H1 (cell line): ENCODE measurements around the gene MAPK9. TPM values are rescaled to one million over a fixed set of nuclear protein-coding genes. Genes with fewer than 3 reads are reported as not detected.

Source experiments
- CTCF ChIA-PET: fragments of 300-600 bp; sonication (Branson Sonifier 250); formaldehyde crosslinking; loops from one replicate; lab custom pipeline; 2021; ENCODE audit not compliant: partially characterized antibody; lab: Charles Lee
- POLR2A ChIA-PET: fragments of 300-600 bp; sonication (Branson Sonifier 250); formaldehyde crosslinking; loops from one replicate; lab custom pipeline; 2021; ENCODE audit warnings: inconsistent platforms; ENCODE audit not compliant: partially characterized antibody; lab: Charles Lee
- DNase-seq, 2 experiments: peaks; one replicate each; pipeline versions ENCODE4 v3.0.0 to v3.0.0-alpha.2; 2010 to 2022; ENCODE audit warnings: low spot score in 2 of 2, low read depth in 1 of 2, mixed read lengths in 1 of 2
- FAIRE-seq: peaks from 2 replicates; lab custom pipeline; 2011; peaks lifted over from hg19 to GRCh38; lab: Jason Lieb, UNC
- H2AFZ ChIP-seq: 2 replicates; pipeline ENCODE4 v1.8.1; 2012; ENCODE audit warnings: low read length, inconsistent platforms
- H2AK5ac ChIP-seq: 2 replicates; pipeline ENCODE4 v1.6.1; 2013; ENCODE audit warnings: low read depth, low read length
- H2BK120ac ChIP-seq: replicated peaks from 2 replicates; pipeline ENCODE3; 2013; ENCODE audit warnings: low read depth, low read length, inconsistent platforms
- H2BK12ac ChIP-seq: 2 replicates; pipeline ENCODE4 v1.6.1; 2013; ENCODE audit warnings: low read depth, low read length
- H2BK15ac ChIP-seq: 2 replicates; pipeline ENCODE4 v1.6.1; 2013; ENCODE audit warnings: low read length
- H2BK20ac ChIP-seq: 2 replicates; pipeline ENCODE4 v1.6.1; 2013; ENCODE audit warnings: low read length
- H2BK5ac ChIP-seq: 2 replicates; pipeline ENCODE4 v1.6.1; 2013; ENCODE audit warnings: low read depth, low read length
- H3K14ac ChIP-seq: 2 replicates; pipeline ENCODE4 v1.6.1; 2013; ENCODE audit warnings: inconsistent platforms; ENCODE audit not compliant: insufficient read length
- H3K18ac ChIP-seq: 2 replicates; pipeline ENCODE4 v1.6.1; 2013; ENCODE audit warnings: low read length; ENCODE audit errors: extremely low read depth
- H3K23ac ChIP-seq: 2 replicates; pipeline ENCODE4 v1.6.1; 2013; ENCODE audit warnings: inconsistent platforms; ENCODE audit not compliant: insufficient read length
- H3K23me2 ChIP-seq: 2 replicates; pipeline ENCODE4 v1.6.1; 2013; ENCODE audit warnings: low read depth, low read length
- H3K27ac ChIP-seq: 2 replicates; pipeline ENCODE4 v1.6.1; 2011; ENCODE audit warnings: low read depth, low read length, inconsistent platforms
- H3K27me3 ChIP-seq, 4 experiments: replicated peaks in 1 of 4; 1 replicate in 1 of 4; 2 replicates in 3 of 4; pipeline versions ENCODE4 v1.6.1 to v1.8.1; 2011 to 2013; ENCODE audit warnings: low read length in 3 of 4, mild to moderate bottlenecking in 3 of 4, inconsistent platforms in 2 of 4, mixed read lengths in 2 of 4, moderate library complexity in 1 of 4; ENCODE audit not compliant: control insufficient read depth in 3 of 4, insufficient read depth in 3 of 4; ENCODE audit errors: extremely low read depth in 1 of 4
- H3K36me3 ChIP-seq, 4 experiments: 2 replicates each; pipeline versions ENCODE4 v1.6.1 to v1.8.1; 2011 to 2013; ENCODE audit warnings: mild to moderate bottlenecking in 4 of 4, low read length in 3 of 4, moderate library complexity in 2 of 4, control low read depth in 1 of 4, inconsistent platforms in 1 of 4; ENCODE audit not compliant: insufficient read depth in 4 of 4, control insufficient read depth in 2 of 4
- H3K4ac ChIP-seq: replicated peaks from 2 replicates; pipeline ENCODE3; 2013; ENCODE audit warnings: low read length, low read depth, mixed read lengths, inconsistent platforms; ENCODE audit not compliant: insufficient read length
- H3K4me1 ChIP-seq, 4 experiments: replicated peaks in 1 of 4; 1 replicate in 1 of 4; 2 replicates in 3 of 4; pipeline versions ENCODE4 v1.6.1 to v1.8.1; 2011 to 2013; ENCODE audit warnings: low read length in 3 of 4, inconsistent platforms in 2 of 4, mixed read lengths in 1 of 4; ENCODE audit not compliant: insufficient read depth in 4 of 4, control insufficient read depth in 3 of 4
- H3K4me2 ChIP-seq, 2 experiments: 2 replicates each; pipeline versions ENCODE4 v1.6.1 to v1.8.1; 2011 to 2013; ENCODE audit warnings: low read depth in 2 of 2, low read length in 2 of 2, control low read depth in 1 of 2, inconsistent platforms in 1 of 2, mild to moderate bottlenecking in 1 of 2; ENCODE audit not compliant: insufficient read depth in 1 of 2
- H3K4me3 ChIP-seq, 4 experiments: fragments of 200-600, 300-600 bp in 1 of 4; sonication (generic), shearing (Covaris generic), sonication (Bioruptor Twin) in 1 of 4; 2 replicates each; pipeline versions ENCODE4 v1.5.1 to v1.8.1; 2011 to 2016; ENCODE audit warnings: low read length in 4 of 4, low read depth in 3 of 4, control low read depth in 2 of 4, inconsistent platforms in 2 of 4, mild to moderate bottlenecking in 2 of 4, mixed read lengths in 1 of 4, moderate library complexity in 1 of 4; ENCODE audit not compliant: insufficient read depth in 2 of 4; ENCODE audit errors: extremely low read depth in 1 of 4
- H3K56ac ChIP-seq: replicated peaks from 2 replicates; pipeline ENCODE3; 2013; ENCODE audit warnings: low read depth, mild to moderate bottlenecking, mixed read lengths, low read length, inconsistent platforms; ENCODE audit not compliant: insufficient read length
- H3K79me1 ChIP-seq: 2 replicates; pipeline ENCODE4 v1.6.1; 2013; ENCODE audit warnings: low read depth, low read length, control low read depth
- H3K79me2 ChIP-seq, 2 experiments: 2 replicates each; pipeline versions ENCODE4 v1.6.1 to v1.8.1; 2012 to 2013; ENCODE audit warnings: low read length in 2 of 2, mild to moderate bottlenecking in 2 of 2, inconsistent platforms in 1 of 2; ENCODE audit not compliant: insufficient read depth in 2 of 2, control insufficient read depth in 1 of 2
- H3K9ac ChIP-seq, 4 experiments: replicated peaks in 1 of 4; 1 replicate in 1 of 4; 2 replicates in 3 of 4; pipeline versions ENCODE4 v1.6.1 to v1.8.1; 2011 to 2013; ENCODE audit warnings: low read depth in 3 of 4, low read length in 3 of 4, control low read depth in 2 of 4, mild to moderate bottlenecking in 2 of 4, moderate library complexity in 2 of 4, inconsistent platforms in 1 of 4; ENCODE audit errors: extremely low read depth in 1 of 4
- H3K9me3 ChIP-seq, 2 experiments: 2 replicates each; pipeline versions ENCODE4 v1.6.1 to v1.8.1; 2012 to 2013; ENCODE audit warnings: mild to moderate bottlenecking in 2 of 2, moderate library complexity in 2 of 2, control low read depth in 1 of 2, inconsistent platforms in 1 of 2, low read depth in 1 of 2, low read length in 1 of 2, mixed read lengths in 1 of 2; ENCODE audit not compliant: insufficient read depth in 2 of 2
- H4K20me1 ChIP-seq, 2 experiments: replicated peaks in 1 of 2; 2 replicates each; pipeline versions ENCODE3 to v1.8.1; 2011 to 2013; ENCODE audit warnings: inconsistent platforms in 2 of 2, low read length in 2 of 2, mild to moderate bottlenecking in 1 of 2; ENCODE audit not compliant: insufficient read depth in 2 of 2, control insufficient read depth in 1 of 2
- H4K5ac ChIP-seq: 2 replicates; pipeline ENCODE4 v1.6.1; 2013; ENCODE audit warnings: low read length, low read depth, mixed read lengths, inconsistent platforms; ENCODE audit not compliant: insufficient read length
- H4K8ac ChIP-seq: 2 replicates; pipeline ENCODE4 v1.8.0; 2013; ENCODE audit warnings: mild to moderate bottlenecking, moderate library complexity, low read length, inconsistent platforms; ENCODE audit not compliant: insufficient read depth; ENCODE audit errors: extremely low read depth
- H4K91ac ChIP-seq: replicated peaks from 2 replicates; pipeline ENCODE3; 2013; ENCODE audit warnings: low read length, mixed read lengths, inconsistent platforms; ENCODE audit not compliant: insufficient read length
- BRCA1 ChIP-seq: IDR thresholded peaks from 2 replicates; pipeline ENCODE4 v1.6.1; 2012; ENCODE audit warnings: low read depth, low read length, improper control_type of control experiment
- CBX5 ChIP-seq: fragments of 300-800, 300-1000 bp; sonication (generic); IDR thresholded peaks from 2 replicates; pipeline ENCODE4 v1.7.1; 2016; ENCODE audit warnings: antibody characterized with exemption, low read length, low read depth
- CTBP2 ChIP-seq: IDR thresholded peaks from 2 replicates; pipeline ENCODE4 v1.7.0; 2011; ENCODE audit warnings: borderline replicate concordance, mild to moderate bottlenecking, moderate library complexity, mixed read lengths, low read length; ENCODE audit not compliant: insufficient read depth, insufficient read length
- POLR2AphosphoS5 ChIP-seq: IDR thresholded peaks from 2 replicates; pipeline ENCODE4 v1.6.1; 2011; ENCODE audit warnings: low read depth, low read length
- RAD21 ChIP-seq, 2 experiments: IDR thresholded peaks in 1 of 2; conservative IDR thresholded peaks in 1 of 2; 2 replicates each; pipeline ENCODE4 v1.6.1; 2011; ENCODE audit warnings: low read depth in 2 of 2, low read length in 2 of 2, improper control_type of control experiment in 1 of 2, inconsistent platforms in 1 of 2, mild to moderate bottlenecking in 1 of 2, moderate library complexity in 1 of 2
- RNF2 ChIP-seq: fragments of 200-900, 300-1000 bp; sonication (generic); IDR thresholded peaks from 2 replicates; pipeline ENCODE4 v1.7.1; 2016; ENCODE audit warnings: borderline replicate concordance, low read depth, mild to moderate bottlenecking, antibody characterized with exemption, low read length; ENCODE audit not compliant: poor library complexity, severe bottlenecking; ENCODE audit errors: missing control alignments
- SRF ChIP-seq: IDR thresholded peaks from 2 replicates; pipeline ENCODE4 v1.6.1; 2011; ENCODE audit warnings: mild to moderate bottlenecking, low read depth, low read length, moderate library complexity
- WGBS, 2 experiments: shearing (Covaris generic) in 1 of 2; methylation state at CpG; one replicate each; pipeline versions ENCODE4 v1.1.6 to v1.1.7; 2013 to 2015; ENCODE audit warnings: low lambda C conversion rate in 2 of 2, mixed read lengths in 2 of 2, inconsistent platforms in 1 of 2, low coverage in 1 of 2, missing lambda C conversion rate in 1 of 2; ENCODE audit not compliant: insufficient replicate concordance in 2 of 2, insufficient coverage in 1 of 2, insufficient read length in 1 of 2; ENCODE audit errors: extremely low coverage in 1 of 2, missing lambda C conversion rate in 1 of 2; 5-methylcytosine and 5-hydroxymethylcytosine counted together
- polyA plus RNA-seq, 7 experiments: library from polyadenylated mRNA; depleted of rRNA in 3 of 7; stranded (reverse) in 5 of 7; unstranded in 2 of 7; fragments of >200 nt in 5 of 7; fragments of 200-250 nt in 2 of 7; gene quantifications; 1 replicate in 5 of 7; 2 replicates in 1 of 7; 4 replicates in 1 of 7; pipeline versions ENCODE4 v1.2.1 to v1.2.3, GENCODE V29; 2011 to 2013; ENCODE audit warnings: missing spikeins in 2 of 7, mixed read lengths in 2 of 7
- total RNA-seq: library from RNA; stranded (reverse); fragmentation: NEBNext Ultra II Directional; extraction: Animal tissue kit (Norgen Biotek cat#: 25700); gene quantifications from 2 replicates; pipeline ENCODE4 v1.2.1, GENCODE V29; 2021

The MAPK9 gene
- total and polyA plus RNA-seq, 2 of the 8 experiments (the other 6 are each of a cell fraction or from before 2014, with no cell fraction given), result 22.3 to 43.7 TPM

DNA sequence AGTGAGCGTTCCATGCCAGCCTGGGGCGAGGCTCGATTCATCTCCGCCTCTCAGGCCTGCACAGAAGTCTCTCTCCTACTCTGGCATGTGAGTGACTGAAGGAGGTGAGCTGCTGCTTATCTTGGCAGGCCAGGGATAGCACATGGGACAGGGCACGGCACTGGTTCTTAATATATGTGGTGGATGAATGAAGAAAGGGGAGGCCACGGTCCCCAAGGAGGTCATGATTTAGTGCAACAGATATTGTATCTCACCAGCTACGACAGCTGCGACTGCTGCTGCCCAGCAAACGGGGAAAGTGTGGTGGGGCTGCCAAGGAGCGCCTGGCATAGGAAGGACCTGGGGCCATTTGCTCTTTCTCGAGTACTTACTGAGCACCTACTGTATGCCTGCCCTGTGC lies 19.3 kb upstream of the MAPK9 start:
- ChIA-PET CTCF (interaction anchor here (0.7 to 10.5 kb wide), 5 partner anchors 8 to 143 kb away, joined by 3 to 93 read pairs (median 7); no protein-coding TSS in a partner anchor), POLR2A (interaction anchor here (0.6 to 1.4 kb wide), 2 partner anchors 11 to 46 kb away, joined by 3 read pairs; no protein-coding TSS in a partner anchor)

More for the DNA sequence above, 19.3 kb upstream of the MAPK9 start:
- H3K79me2 ChIP-seq, result no peaks in the 10 kb centered on the region
- no peak for DNase-seq
- H4K91ac ChIP-seq, result no peak overlapping the region
- H3K4ac ChIP-seq, result no peak overlapping the region
- TF ChIP-seq POLR2AphosphoS5 (0 out of 2 replicates have a peak, but pooled peaks have one; percentile 10), BRCA1 (no peak), RAD21 (IDR thresholded peaks at IDR 0.05 in 1 of 2, conservative IDR thresholded peaks at IDR 0.05 in 1 of 2; ENCODE audit: low read depth in 2 of 2, low read length in 2 of 2) (no peak), SRF (no peak), CTBP2 (no peak), RNF2 (no peak), CBX5 (no peak)
- TF ChIP-seq, all 59 proteins: peak for 1
- 88% methylated on average over 11 of the region's 11 CpGs; no CpG with 5 or more reads in 1 of the 2 experiments for WGBS, 2 experiments
- Histone ChIP-seq H3K4me3 (no peak overlapping the region), H3K18ac (no peak overlapping the region), H3K27ac (no peak overlapping the region), H2BK5ac (no peak overlapping the region), H3K23ac (no peak overlapping the region), H3K9ac (no peak overlapping the region), H3K23me2 (no peaks in the 10 kb centered on the region), H2AK5ac (no peak overlapping the region), H4K20me1 (peaks cover 4 to 5% of the 10 kb centered on the region in 2 experiments), H3K14ac (no peak overlapping the region), H3K56ac (no peak overlapping the region), H3K27me3 (no peaks in the 10 kb centered on the region), H2AFZ (no peak overlapping the region), H3K9me3 (no peaks in the 10 kb centered on the region), H3K4me2 (no peak overlapping the region), H3K79me1 (no peaks in the 10 kb centered on the region; the same call in 1 of the 2 replicates), H2BK120ac (no peak overlapping the region), H3K36me3 (peaks cover 20 to 64% (median 44%) of the 10 kb centered on the region in 4 experiments), H2BK12ac (no peak overlapping the region), H4K8ac (no peak overlapping the region), H3K4me1 (no peaks in the 10 kb centered on the region), H4K5ac (no peak overlapping the region), H2BK15ac (no peak overlapping the region), H2BK20ac (no peak overlapping the region)
- FAIRE-seq, result no peak
